Chondrocyte (in vitro differentiated cells): ENCODE results near the gene CCDC77. TPM values are rescaled to one million over a fixed set of nuclear protein-coding genes. Genes with fewer than 3 reads are reported as not detected.

Source experiments
- DNase-seq: peaks from one replicate; pipeline ENCODE4 v3.0.0; 2021; ENCODE audit warnings: mixed read lengths, low spot score
- H3K27ac Mint-ChIP-seq: one replicate; pipeline ENCODE4 v1.8.0; 2021; ENCODE audit warnings: mild to moderate bottlenecking, moderate library complexity, mixed read lengths; ENCODE audit not compliant: unreplicated experiment
- H3K27me3 Mint-ChIP-seq: 2 replicates; pipeline ENCODE4 v1.8.0; 2021; ENCODE audit warnings: low read depth, mixed read lengths
- H3K36me3 Mint-ChIP-seq: 2 replicates; pipeline ENCODE4 v1.8.0; 2021; ENCODE audit warnings: low read depth, mixed read lengths
- H3K4me1 Mint-ChIP-seq: 2 replicates; pipeline ENCODE4 v1.8.0; 2021; ENCODE audit warnings: low read depth, mild to moderate bottlenecking, mixed read lengths
- H3K4me3 Mint-ChIP-seq: one replicate; pipeline ENCODE4 v1.8.0; 2021; ENCODE audit warnings: mild to moderate bottlenecking, moderate library complexity, mixed read lengths; ENCODE audit not compliant: unreplicated experiment
- H3K9me3 Mint-ChIP-seq: 2 replicates; pipeline ENCODE4 v1.8.0; 2021; ENCODE audit warnings: low read depth, mixed read lengths
- CTCF ChIP-seq: fragments of 200-600 bp; sonication (generic); IDR thresholded peaks from 2 replicates; pipeline ENCODE4 v1.5.0; 2021; ENCODE audit warnings: antibody characterized with exemption, mild to moderate bottlenecking, moderate library complexity
- total RNA-seq: library from RNA; stranded (reverse); gene quantifications from 3 replicates; pipeline ENCODE4 v1.2.1, GENCODE V29; 2021

CCDC77 gene
- total RNA-seq, 1 donor from 2014 or later, result 4.9 TPM

- no peak for DNase-seq
- Mint-ChIP-seq H3K27ac (no peak overlapping the region), H3K4me3 (no peak overlapping the region), H3K27me3 (peaks cover 7% of the 10 kb centered on the region), H3K36me3 (no peaks in the 10 kb centered on the region), H3K9me3 (no peaks in the 10 kb centered on the region), H3K4me1 (peaks cover 3% of the 10 kb centered on the region)
- no peak for TF ChIP-seq CTCF
Observed at GRCh38 chr12:447141-447540, 45.7 kb downstream of the CCDC77 start.

GRCh38 chr12:449203-449602, 47.8 kb downstream of the CCDC77 start:
- no peak for TF ChIP-seq CTCF
- H3K27ac Mint-ChIP-seq, result no peak overlapping the region
- H3K27me3 Mint-ChIP-seq, result peaks cover 7% of the 10 kb centered on the region
- H3K9me3 Mint-ChIP-seq, result no peaks in the 10 kb centered on the region
- no peak overlapping the region for H3K4me3 Mint-ChIP-seq
- H3K4me1 Mint-ChIP-seq, result no peaks in the 10 kb centered on the region
- H3K36me3 Mint-ChIP-seq, result no peaks in the 10 kb centered on the region
- DNase-seq, result no peak

GRCh38 chr12:450438-450837, 49.0 kb downstream of the CCDC77 start:
- Mint-ChIP-seq H3K9me3 (no peaks in the 10 kb centered on the region), H3K4me3 (no peak overlapping the region), H3K27ac (no peak overlapping the region), H3K36me3 (no peaks in the 10 kb centered on the region), H3K27me3 (peaks cover 7% of the 10 kb centered on the region), H3K4me1 (no peaks in the 10 kb centered on the region)
- no peak for DNase-seq
- no peak for TF ChIP-seq CTCF

GRCh38 chr12:452667-453210, 51.3 kb downstream of the CCDC77 start:
- no peak for DNase-seq
- Mint-ChIP-seq H3K36me3 (no peaks in the 10 kb centered on the region), H3K9me3 (no peaks in the 10 kb centered on the region), H3K4me3 (no peak overlapping the region), H3K27ac (no peak overlapping the region), H3K4me1 (no peaks in the 10 kb centered on the region), H3K27me3 (peaks cover 13% of the 10 kb centered on the region)
- no peak for TF ChIP-seq CTCF

GRCh38 chr12:454833-455232, 53.4 kb downstream of the CCDC77 start:
- Mint-ChIP-seq H3K4me3 (no peak overlapping the region), H3K9me3 (no peaks in the 10 kb centered on the region), H3K27ac (no peak overlapping the region), H3K36me3 (no peaks in the 10 kb centered on the region), H3K27me3 (peaks cover 22% of the 10 kb centered on the region), H3K4me1 (peaks cover 4% of the 10 kb centered on the region)
- no peak for TF ChIP-seq CTCF
- DNase-seq, result no peak
